SH-SY5Y (cell line): ENCODE results near the gene PAK1.

ENCODE experiments used
- GATA2 ChIP-seq: IDR thresholded peaks from 2 replicates; pipeline ENCODE4 v1.6.1; 2011; ENCODE audit warnings: mild to moderate bottlenecking, low read depth, low read length
- GATA3 ChIP-seq: IDR thresholded peaks from 2 replicates; pipeline ENCODE4 v1.6.1; 2011; ENCODE audit warnings: low read depth, mild to moderate bottlenecking, low read length, moderate library complexity

Gene PAK1

DNA sequence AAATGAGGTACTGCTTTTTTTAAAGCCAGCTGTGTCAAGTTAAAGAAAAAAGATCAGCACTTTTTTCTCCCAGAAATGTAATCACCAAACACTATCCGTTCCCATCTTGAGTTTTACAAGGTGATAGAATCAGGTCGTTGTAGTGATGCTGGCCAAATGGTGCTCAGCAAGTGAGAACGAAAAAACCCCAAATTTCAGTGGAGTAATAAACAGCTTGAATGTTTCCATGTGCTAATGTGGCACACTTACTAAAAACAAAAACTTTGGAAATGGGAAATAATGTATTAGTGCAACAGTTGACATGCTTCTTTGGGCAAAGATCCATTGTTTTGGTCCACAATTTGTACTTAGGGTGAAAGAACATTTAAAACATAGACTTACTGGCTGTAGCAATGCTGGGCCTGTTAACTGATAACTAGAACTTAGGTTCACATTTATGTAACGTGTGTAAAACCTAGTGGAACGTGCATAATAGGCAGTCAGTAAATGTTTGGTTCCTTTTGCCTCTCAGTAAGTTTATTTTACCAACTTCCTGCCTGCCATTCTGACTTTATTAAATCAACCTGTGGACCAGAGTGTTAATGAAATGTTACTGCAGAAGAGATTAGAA lies 157.1 kb downstream of the PAK1 start:
- TF ChIP-seq GATA3 (no peak), GATA2 (no peak)

DNA sequence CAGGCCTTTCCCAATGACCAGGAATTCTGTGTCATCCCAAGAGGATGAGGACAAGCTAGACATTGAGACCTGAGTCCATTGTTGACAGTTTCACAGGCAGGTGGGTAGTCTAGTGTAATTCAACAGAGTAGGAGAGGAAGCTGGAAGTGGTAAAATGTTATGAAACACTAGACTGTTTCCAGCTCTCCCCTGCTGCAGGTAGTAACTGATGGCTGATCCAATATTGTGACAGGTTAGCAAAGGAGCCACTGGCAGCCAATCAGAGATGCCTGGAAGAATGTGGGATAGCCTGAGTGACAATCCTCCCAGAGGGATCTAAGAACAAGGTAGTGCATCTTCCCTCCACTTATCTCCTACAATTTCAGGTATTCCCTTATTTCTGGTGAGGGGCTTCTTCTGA lies 161.8 kb downstream of the PAK1 start:
- TF ChIP-seq GATA3 (no peak), GATA2 (no peak)

DNA sequence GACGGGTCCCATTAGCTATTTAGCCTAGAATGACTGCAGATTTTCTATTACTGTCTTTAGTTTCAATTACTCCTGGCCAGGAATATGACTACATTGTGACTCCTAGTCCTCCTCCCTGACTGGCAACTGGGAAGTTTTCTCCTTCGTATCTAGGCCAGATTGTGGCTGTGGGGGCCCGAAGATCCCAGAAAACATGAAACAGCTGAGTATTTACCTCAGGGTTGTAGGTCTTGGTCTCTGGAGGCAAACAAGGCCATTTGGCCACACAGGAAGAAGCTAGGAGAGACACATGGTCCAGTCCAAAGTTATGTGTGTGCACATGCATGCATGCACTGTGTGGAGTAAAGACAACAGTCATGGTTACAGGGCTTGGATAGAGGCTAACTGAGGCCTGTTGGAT lies 162.2 kb downstream of the PAK1 start:
- TF ChIP-seq GATA3 (no peak), GATA2 (no peak)

DNA sequence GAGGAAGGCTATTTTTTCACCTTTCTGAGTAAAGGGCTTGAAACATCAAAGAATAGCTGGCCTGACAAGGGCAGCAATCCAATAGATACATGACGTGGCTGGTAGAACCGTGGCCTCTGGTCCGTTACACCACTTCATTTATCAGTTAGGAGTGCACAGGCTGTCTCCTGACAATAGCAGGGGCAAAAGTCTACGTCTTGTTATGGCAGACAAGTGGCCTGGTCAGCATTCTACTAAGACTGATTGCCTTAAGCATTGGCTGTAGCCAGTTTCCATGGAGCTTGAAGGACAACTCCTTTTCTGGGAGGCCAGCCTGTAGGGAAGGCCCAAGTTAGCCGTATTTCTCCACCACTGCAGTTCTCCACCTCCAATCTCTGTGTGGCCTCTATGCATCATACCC lies 163.2 kb downstream of the PAK1 start:
- no peak for TF ChIP-seq GATA3
- no peak for TF ChIP-seq GATA2

DNA sequence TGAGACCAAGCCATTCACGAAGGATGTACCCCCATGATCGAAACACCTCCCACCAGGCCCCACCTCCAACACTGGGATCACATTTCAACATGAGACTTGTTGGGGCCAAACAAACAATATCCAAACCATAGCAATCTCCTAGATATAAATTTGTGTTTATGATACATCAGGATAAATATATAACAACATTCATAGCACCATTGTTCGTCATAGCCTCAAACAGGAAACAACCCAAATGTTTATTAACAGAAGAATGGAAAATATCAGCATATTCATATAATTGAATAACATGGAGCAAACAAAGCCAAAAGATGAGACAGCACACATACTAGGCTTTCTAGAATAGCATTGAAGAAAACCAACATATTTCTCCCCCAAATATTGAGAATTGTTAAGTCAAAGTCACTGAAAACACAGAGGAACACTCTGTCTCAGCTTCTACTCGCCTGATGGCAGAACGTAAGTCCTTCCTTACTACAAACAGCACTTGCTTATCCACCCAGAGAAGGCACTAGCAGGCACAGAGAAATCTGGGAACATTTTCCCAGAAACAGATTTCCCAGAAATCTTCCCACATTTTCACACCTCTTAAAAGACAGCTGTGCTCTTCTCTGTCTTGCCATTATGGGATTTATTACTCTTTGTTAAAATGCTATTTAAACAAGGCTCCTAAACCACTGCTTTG lies 164.4 kb downstream of the PAK1 start:
- no peak for TF ChIP-seq GATA2
- TF ChIP-seq GATA3 = no peak

DNA sequence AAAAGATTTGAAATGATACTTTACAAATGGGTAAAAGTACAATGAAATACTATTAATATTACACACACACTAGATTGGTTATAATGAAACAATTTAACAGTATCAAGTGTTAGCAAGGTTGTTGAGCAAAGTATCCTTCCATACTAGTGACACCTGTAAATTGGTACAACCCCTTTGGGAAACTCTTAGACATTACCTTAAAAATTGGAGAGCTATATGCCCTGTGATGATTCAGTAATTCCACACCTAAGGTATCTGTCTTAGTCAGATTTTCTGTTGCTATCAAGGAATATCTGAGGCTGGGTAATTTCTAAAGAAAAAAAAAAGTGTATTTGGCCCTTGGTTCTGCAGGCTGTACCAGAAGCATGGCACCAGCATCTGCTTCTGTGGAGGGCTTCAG lies 165.1 kb downstream of the PAK1 start:
- TF ChIP-seq GATA3 (no peak), GATA2 (no peak)

DNA sequence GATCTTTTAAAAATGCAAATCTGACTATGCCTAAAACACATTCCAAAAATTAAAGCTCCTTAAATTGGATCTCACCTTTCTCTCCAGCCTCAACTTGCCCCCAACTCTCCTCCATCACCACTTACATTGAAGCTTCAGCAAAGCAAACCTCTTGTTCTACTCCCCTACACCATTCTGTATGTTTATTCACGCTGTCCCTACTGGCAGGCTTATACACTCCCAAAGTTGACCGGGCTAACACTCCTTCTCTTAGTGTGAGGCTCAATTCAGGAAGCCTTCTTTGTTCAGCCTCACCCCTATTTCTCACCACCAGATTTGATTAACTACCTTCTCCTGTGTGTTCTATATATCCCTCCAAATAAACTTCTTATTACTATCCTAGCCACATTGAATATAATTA lies 170.6 kb downstream of the PAK1 start:
- no peak for TF ChIP-seq GATA2
- TF ChIP-seq GATA3 = no peak

DNA sequence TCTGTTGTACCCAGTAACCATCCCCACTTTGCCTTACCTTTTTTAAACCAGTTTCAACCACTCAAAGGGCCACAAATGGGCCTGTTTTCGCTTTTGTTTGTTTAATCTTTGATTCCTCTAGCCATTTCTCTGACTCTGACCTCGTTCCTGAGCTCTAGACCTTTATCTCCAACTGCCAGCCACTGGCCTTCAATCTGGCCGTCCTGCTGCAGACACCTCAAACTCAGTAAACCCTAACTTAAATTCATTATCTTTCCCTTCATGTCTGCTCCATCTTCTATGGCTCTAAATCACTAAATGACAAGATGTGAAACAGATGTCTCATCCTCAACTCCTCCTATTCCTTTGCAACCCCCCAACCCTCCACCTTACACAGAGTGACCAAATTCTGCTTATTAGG lies 171.1 kb downstream of the PAK1 start:
- TF ChIP-seq GATA3 (no peak), GATA2 (peak; percentile 56; the same call in 1 of the 2 replicates)

DNA sequence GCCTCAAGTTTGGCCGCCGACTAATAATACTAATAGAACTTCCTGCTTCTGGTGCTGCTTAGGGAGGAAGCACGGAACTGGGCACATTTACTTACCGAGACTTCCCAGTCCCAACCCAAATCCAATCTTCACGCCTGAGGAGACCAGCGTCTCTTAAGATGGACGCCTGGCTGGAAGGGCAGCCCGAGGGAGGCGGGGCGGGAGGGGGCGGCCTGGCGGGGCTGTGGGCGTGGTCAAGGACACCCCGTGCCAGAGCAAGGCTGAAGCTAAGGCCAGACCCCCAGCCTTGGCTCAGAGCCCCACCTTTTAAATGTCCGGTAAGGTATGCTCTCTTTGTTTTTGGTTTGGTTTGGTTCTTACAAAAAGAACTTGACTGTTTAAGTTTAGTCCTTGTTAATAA lies 172.4 kb downstream of the PAK1 start, which contains the start of gene GDPD4:
TSS of gene GDPD4 (minus strand) at position 177 of the 400 bp plus-strand sequence. CDS start 16,549 bp downstream, outside the sequence.
- TF ChIP-seq GATA2 (no peak), GATA3 (no peak)

DNA sequence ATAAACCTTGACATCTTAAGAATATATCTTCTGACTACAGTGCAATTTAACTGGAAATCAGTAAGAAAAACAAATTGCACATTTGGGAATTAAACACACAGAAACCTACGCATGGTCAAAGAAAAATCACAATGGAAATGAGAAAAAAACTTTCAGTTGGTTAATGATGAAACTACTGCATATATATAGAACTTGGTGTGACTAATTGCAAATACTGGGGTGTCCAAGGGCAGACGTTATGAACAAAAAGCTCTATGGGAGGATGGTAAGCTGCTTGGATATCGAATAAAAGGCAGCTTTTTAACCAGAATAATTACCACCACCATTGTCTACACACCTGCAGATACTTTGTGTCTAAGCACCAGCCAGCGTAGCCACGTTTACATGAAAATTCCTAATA lies 173.2 kb downstream of the PAK1 start:
- TF ChIP-seq GATA2 = no peak
- no peak for TF ChIP-seq GATA3

DNA sequence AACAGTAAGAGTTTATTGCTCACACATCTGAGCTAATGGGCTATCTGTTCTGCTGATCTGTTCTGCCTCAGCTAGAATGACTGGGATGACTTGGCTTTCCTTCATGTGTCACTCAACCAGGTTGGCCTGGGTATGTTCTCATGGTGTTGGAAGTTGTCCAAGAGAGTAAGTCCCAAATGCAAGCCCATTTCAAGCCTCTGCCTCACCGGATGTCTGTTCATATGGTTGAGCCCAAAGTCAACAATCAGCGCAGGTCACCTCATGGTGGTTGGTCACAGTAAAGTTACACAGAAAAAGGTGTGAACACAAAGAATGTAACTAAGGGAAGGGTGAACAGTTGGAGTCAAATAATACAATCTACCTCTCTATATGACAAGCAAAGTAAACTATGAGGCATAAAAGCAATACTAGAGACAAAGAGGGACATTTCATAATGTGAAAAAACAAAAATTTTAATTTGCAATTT lies 174.3 kb downstream of the PAK1 start:
- TF ChIP-seq GATA2 = no peak
- no peak for TF ChIP-seq GATA3

DNA sequence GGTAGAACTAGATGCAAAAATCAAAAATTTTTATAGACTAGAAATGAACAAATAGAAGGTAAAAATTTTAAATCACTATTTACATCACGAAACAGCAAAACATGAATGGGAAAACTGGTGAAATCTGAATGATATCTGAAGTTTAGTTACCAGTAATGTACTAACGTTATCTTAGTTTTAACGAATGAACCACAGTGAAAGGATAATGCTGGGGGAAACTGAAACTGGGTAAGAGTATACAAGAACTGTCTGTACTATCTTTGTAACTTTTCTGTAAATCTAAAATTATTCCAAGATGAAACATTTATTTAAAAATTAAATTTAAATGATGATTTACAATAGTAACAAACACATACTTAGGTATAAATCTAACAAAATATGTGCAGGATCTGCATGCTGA lies 179.9 kb downstream of the PAK1 start:
- TF ChIP-seq GATA2 = no peak
- TF ChIP-seq GATA3 = no peak

DNA sequence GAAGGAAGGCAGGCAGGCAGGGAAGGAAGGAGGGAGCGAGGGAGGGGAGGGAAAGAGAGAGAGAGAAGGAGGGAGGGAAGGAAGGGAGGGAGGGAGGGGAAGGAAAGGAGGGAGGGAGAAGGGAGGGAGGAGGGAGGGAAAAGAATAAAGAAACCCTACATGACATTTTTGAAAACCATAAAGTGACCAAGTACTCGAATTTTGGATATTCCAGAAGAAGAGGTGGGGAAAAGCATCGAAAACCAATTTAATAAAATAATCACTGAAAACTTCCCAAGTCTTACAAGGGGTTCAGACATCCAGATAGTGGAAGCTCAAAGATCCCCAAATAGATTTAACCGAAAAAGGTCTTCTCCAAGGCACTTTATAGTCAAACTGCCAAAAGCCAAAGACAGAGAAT lies 184.2 kb downstream of the PAK1 start:
- TF ChIP-seq GATA2 (no peak), GATA3 (no peak)

DNA sequence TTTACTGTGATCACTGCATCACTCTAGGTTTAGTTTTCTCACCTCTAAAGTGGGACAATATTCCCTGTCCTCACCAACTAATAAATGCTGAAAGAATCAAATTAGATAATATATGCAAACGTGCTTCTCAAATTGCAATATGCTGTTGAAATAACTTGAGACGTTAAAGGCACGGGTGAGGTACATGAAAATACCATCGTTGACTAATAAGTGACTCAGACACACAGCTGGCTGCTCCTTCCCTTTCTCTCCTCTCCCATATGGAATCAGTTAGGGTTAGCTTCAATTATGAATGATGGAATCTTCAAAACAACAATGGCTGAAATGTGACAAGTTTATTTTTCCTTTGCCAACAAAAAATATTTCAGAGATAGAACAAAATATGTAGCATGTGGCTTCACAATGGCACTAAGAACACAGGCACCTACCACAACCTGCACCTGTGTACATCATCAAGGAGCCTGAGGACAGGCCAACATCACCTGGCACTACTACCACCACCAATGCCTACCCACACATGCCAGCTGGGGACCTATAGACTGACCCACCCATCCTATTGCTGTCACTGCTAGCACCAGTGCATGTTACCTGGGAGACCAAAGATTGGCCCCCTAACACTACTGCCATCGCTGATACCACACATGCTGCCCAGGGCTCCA lies 186.2 kb downstream of the PAK1 start:
- TF ChIP-seq GATA3 (no peak), GATA2 (no peak)

DNA sequence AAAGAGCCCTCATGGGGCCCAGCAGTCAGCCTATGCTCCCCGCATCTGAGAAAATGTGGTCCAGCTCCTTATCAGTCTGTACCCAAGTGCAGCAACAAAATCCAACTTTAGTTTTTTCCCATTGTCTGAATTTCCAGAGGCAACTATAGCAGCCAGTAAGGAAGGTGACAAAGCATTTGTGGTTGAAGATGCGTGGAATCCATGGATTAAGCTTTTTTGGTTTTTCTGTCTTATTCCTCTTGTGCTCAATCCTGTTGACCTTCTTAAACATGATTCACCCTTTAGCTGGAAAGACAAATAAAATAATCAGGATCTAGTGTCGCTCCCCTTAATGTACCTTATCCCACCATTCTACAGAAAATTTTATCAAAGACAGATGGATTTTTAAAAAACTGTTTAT lies 186.8 kb downstream of the PAK1 start:
- TF ChIP-seq GATA2 (no peak), GATA3 (no peak)

DNA sequence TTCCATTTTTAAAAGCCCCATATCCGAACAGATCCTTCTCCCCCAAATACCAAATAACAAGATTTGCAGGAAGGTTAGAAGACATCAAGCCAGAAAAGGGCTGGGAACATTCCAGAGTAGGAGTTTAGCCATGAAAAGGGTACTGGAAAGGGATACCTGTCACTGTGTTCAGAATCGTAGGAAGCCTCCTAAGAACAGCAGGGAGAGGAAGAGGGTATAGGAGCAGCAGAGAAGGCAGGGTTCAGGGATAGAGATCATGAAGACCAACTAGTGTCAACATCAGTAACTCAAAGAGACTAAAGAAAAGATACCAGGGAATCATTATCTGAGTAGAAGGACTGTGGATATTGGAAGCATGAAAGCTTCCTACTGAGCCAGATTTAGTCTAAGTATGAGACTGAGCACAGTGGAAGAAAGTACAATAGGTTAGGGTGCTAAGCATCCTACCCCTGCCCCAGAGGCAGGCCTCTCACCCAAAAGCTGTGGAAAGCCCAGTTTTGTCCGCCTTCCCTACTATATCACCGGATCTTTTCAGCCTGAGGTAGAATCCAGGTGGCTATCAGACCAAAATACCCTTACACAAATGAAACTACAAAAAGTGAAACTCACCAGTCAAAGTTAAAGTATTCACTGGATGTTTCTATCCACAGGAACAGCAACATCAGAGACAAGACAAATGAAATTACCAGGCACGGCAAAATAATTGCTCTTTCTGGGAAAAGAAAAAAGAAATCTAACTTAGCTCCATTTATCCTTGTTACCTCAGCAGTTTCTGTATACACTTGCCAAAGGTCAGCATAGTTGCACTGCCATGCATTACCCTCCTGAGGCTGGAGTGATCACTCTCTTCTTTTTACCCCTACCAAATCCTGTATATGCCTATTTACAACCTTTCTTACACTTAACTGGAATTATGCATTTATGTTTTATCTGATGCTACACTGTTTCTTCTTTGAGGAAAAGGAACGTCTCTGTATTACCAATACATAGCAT lies 189.1 kb downstream of the PAK1 start:
- no peak for TF ChIP-seq GATA3
